AG04449 (cell line): ENCODE measurements around the gene NACA.

Experiments
- CTCF ChIA-PET: fragments of 350-600 bp; formaldehyde crosslinking; extraction: SDS; loops from one replicate; lab custom pipeline; 2021; ENCODE audit warnings: antibody characterized with exemption; lab: Yijun Ruan, JAX
- POLR2A ChIA-PET: fragments of 400-600, 350-600 bp; formaldehyde crosslinking; extraction: SDS; loops from one replicate; lab custom pipeline; 2020; ENCODE audit warnings: antibody characterized with exemption, inconsistent platforms; lab: Yijun Ruan, JAX
- DNase-seq: peaks from one replicate; pipeline ENCODE4 v3.0.0-alpha.2; 2010; ENCODE audit warnings: low read depth, low spot score
- H3K4me3 ChIP-seq: 2 replicates; pipeline ENCODE4 v1.5.1; 2011; ENCODE audit warnings: low read depth, mild to moderate bottlenecking, control low read depth, low read length
- CTCF ChIP-seq: IDR thresholded peaks from one replicate; pipeline ENCODE4 v1.5.1; 2011; ENCODE audit warnings: mild to moderate bottlenecking, moderate library complexity, low read length, control low read depth, inconsistent platforms; ENCODE audit not compliant: insufficient read depth; ENCODE audit errors: missing control alignments

NACA gene

GRCh38 chr12:56721216-56721615 is 3.9 kb downstream of the NACA start:
- POLR2A ChIA-PET, result interaction anchor here (0.9 kb wide), 1 partner anchor 84 kb away, joined by 3 read pairs; no protein-coding TSS in a partner anchor
- H3K4me3 ChIP-seq, result no peak overlapping the region
- DNase-seq, result no peak
- CTCF ChIA-PET, result no interaction called here
- no peak for TF ChIP-seq CTCF

- ChIA-PET CTCF (no interaction called here), POLR2A (no interaction called here)
- no peak for DNase-seq
- H3K4me3 ChIP-seq, result no peak overlapping the region
- TF ChIP-seq CTCF, result no peak
These were observed 4.4 kb downstream of the NACA start for GRCh38 chr12:56720731-56721151.

GRCh38 chr12:56719056-56719455 is 6.0 kb downstream of the NACA start:
- CTCF ChIA-PET, result no interaction called here
- TF ChIP-seq CTCF, result no peak
- H3K4me3 ChIP-seq, result no peak overlapping the region
- POLR2A ChIA-PET, result no interaction called here
- no peak for DNase-seq

- no peak overlapping the region for H3K4me3 ChIP-seq
- DNase-seq, result no peak
- TF ChIP-seq CTCF, result no peak
- ChIA-PET POLR2A (interaction anchor here (0.7 kb wide), 1 partner anchor 77 kb away, joined by 3 read pairs; no protein-coding TSS in a partner anchor), CTCF (interaction anchor here (0.6 kb wide), 1 partner anchor 651 kb away, joined by 3 read pairs; no protein-coding TSS in a partner anchor)
These were observed 6.5 kb downstream of the NACA start for GRCh38 chr12:56718636-56719035.

GRCh38 chr12:56718149-56718548 is 7.0 kb downstream of the NACA start:
- ChIA-PET POLR2A (interaction anchor here (0.7 kb wide), 1 partner anchor 76 kb away, joined by 3 read pairs; no protein-coding TSS in a partner anchor), CTCF (interaction anchor here (0.6 kb wide), 1 partner anchor 650 kb away, joined by 3 read pairs; no protein-coding TSS in a partner anchor)
- DNase-seq, result no peak
- no peak overlapping the region for H3K4me3 ChIP-seq
- TF ChIP-seq CTCF, result no peak

GRCh38 chr12:56716933-56717880 is 7.9 kb downstream of the NACA start:
- DNase-seq, result no peak
- POLR2A ChIA-PET, result interaction anchor here (1.0 to 2.1 kb wide), 3 partner anchors 8 to 81 kb away, joined by 4 to 12 read pairs (median 8); partner anchors contain the start of genes NACA and PTGES3
- no peak for TF ChIP-seq CTCF
- CTCF ChIA-PET, result no interaction called here
- no peak overlapping the region for H3K4me3 ChIP-seq
